ENCODE measurements around the gene TMEM86B.

DNA sequence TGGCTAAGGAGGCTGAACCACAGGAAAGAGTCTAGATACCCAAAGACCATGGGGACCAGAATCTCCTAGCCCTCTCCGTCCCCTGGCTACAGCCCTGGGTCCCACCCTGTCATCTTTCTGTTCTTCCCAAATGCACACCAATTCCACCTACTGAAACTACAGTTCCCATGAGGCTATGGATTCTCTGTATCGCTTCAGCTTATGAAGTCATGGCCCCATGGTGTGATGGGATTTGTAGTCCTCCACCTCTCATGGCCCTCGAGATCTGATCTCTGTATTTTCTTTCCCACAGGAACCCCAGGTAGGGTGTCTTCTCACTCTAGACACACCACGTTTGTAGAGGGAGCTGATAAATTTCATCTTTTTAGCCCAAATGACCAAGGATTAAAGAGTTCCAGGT lies 31.0 kb downstream of the TMEM86B start:
- TF ChIP-seq, protein P1, sequence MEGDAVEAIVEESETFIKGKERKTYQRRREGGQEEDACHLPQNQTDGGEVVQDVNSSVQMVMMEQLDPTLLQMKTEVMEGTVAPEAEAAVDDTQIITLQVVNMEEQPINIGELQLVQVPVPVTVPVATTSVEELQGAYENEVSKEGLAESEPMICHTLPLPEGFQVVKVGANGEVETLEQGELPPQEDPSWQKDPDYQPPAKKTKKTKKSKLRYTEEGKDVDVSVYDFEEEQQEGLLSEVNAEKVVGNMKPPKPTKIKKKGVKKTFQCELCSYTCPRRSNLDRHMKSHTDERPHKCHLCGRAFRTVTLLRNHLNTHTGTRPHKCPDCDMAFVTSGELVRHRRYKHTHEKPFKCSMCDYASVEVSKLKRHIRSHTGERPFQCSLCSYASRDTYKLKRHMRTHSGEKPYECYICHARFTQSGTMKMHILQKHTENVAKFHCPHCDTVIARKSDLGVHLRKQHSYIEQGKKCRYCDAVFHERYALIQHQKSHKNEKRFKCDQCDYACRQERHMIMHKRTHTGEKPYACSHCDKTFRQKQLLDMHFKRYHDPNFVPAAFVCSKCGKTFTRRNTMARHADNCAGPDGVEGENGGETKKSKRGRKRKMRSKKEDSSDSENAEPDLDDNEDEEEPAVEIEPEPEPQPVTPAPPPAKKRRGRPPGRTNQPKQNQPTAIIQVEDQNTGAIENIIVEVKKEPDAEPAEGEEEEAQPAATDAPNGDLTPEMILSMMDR (IDR thresholded peaks at IDR 0.05), result no peak
- TF ChIP-seq POLR2A (IDR thresholded peaks at IDR 0.05), result no peak
